K562 (cell line): ENCODE measurements around the gene IPO8. TPM values are rescaled to one million over a fixed set of nuclear protein-coding genes. Genes with fewer than 3 reads are reported as not detected.

Experiments
- E2F1 ChIP-seq: sonication (generic); formaldehyde crosslinking; IDR thresholded peaks from 2 replicates; pipeline ENCODE4 v1.8.1; 2023; ENCODE audit warnings: mild to moderate bottlenecking, missing genetic modification reagents, moderate library complexity
- E2F4 ChIP-seq: sonication (generic); formaldehyde crosslinking; IDR thresholded peaks from 2 replicates; pipeline ENCODE4 v1.8.0; 2022; ENCODE audit warnings: mild to moderate bottlenecking, low read depth, missing genetic modification reagents
- E2F8 ChIP-seq: fragments of 450-650 bp; IDR thresholded peaks from 2 replicates; pipeline ENCODE4 v1.7.1; 2018; ENCODE audit warnings: mild to moderate bottlenecking, low read depth; ENCODE audit not compliant: partially characterized antibody
- ETV1 ChIP-seq: fragments of 450-650 bp; conservative IDR thresholded peaks from 2 replicates; pipeline ENCODE4 v1.6.1; 2016; ENCODE audit warnings: missing genetic modification characterization, control low read depth, low read depth, missing compliant biosample characterization
- GABPA ChIP-seq: fragments of 200-800 bp; sonication (Bioruptor generic); conservative IDR thresholded peaks from 2 replicates; pipeline ENCODE4 v1.6.1; 2016; ENCODE audit warnings: low read depth, missing genetic modification characterization, missing compliant biosample characterization
- NR2C2 ChIP-seq, 2 experiments: fragments of 200-800 bp in 1 of 2; sonication (Bioruptor generic) in 1 of 2; sonication (generic) in 1 of 2; formaldehyde crosslinking in 1 of 2; IDR thresholded peaks; 2 replicates each; pipeline versions ENCODE4 v1.6.1 to v1.8.0; 2016 to 2022; ENCODE audit warnings: mild to moderate bottlenecking in 1 of 2, missing compliant biosample characterization in 1 of 2, missing genetic modification characterization in 1 of 2, missing genetic modification reagents in 1 of 2
- RFX5 ChIP-seq: IDR thresholded peaks from 2 replicates; pipeline ENCODE4 v1.6.1; 2011; ENCODE audit warnings: low read depth, mild to moderate bottlenecking, improper control_type of control experiment, low read length
- ZBTB40 ChIP-seq, 2 experiments: fragments of 450-650 bp in 1 of 2; sonication (generic) in 1 of 2; formaldehyde crosslinking in 1 of 2; IDR thresholded peaks; 2 replicates each; pipeline versions ENCODE4 v1.7.1 to v1.9.0; 2016 to 2022; ENCODE audit warnings: inconsistent platforms in 1 of 2, mild to moderate bottlenecking in 1 of 2, missing genetic modification reagents in 1 of 2
- ZNF24 ChIP-seq: fragments of 450-650 bp; IDR thresholded peaks from 2 replicates; pipeline ENCODE4 v1.6.1; 2016
- ZNF668 ChIP-seq: fragments of 250-450 bp; sonication (Bioruptor Pico); IDR thresholded peaks from 2 replicates; pipeline ENCODE4 v1.8.0; 2022; ENCODE audit warnings: mild to moderate bottlenecking, inconsistent platforms
- polyA plus RNA-seq, 8 experiments: library from polyadenylated mRNA; depleted of rRNA in 4 of 8; stranded (reverse) in 5 of 8; unstranded in 3 of 8; fragments of >200 nt; fragmentation: Nextera tagmentation in 2 of 8; fragmentation: Illumina TruSeq in 1 of 8; extraction: Ambion mirVana in 2 of 8; extraction: Trizol in 1 of 8; gene quantifications; 2 replicates each; pipeline versions ENCODE4 v1.2.1 to v1.2.3, GENCODE V29; 2011 to 2014; ENCODE audit warnings: inconsistent platforms in 1 of 8, missing spikeins in 1 of 8
- total RNA-seq, 7 experiments: library from RNA; depleted of rRNA in 6 of 7; stranded (reverse); fragments of >200 nt in 6 of 7; fragmentation: Illumina TruSeq in 2 of 7; extraction: Trizol in 2 of 7; gene quantifications; 2 replicates each; pipeline versions ENCODE4 v1.2.1 to v1.2.3, GENCODE V29; 2011 to 2021; ENCODE audit warnings: low replicate concordance in 1 of 7

Gene IPO8
- total and polyA plus RNA-seq, 9 of the 15 experiments (the other 6 are each of a cell fraction or from before 2014, with no cell fraction given) = 6.5 to 39.6 (median 24.7) TPM

- no peak for TF ChIP-seq E2F4
- TF ChIP-seq ZNF668 (CRISPR knock-in tag) = no peak
- no peak for TF ChIP-seq NR2C2 (CRISPR knock-in tag; IDR thresholded peaks at IDR 0.05)
- TF ChIP-seq NR2C2 (tag; IDR thresholded peaks at IDR 0.05) = peak; percentile 42; the same call in 1 of the 2 replicates
- peak; percentile 93 for TF ChIP-seq ZNF24
- TF ChIP-seq ETV1 (tag) = 0 out of 2 replicates have a peak, but pooled peaks have one; percentile 3
- no peak for TF ChIP-seq E2F8
- TF ChIP-seq RFX5 = no peak
- TF ChIP-seq ZBTB40 (IDR thresholded peaks at IDR 0.05) = 0 out of 2 replicates have a peak, but pooled peaks have one; percentile 8
- no peak for TF ChIP-seq ZBTB40 (CRISPR knock-in tag; IDR thresholded peaks at IDR 0.05)
- peak; percentile 45; the same call in 1 of the 2 replicates for TF ChIP-seq E2F1 (CRISPR knock-in tag)
- peak; percentile 70 for TF ChIP-seq GABPA (tag)
Measured at GRCh38 chr12:30696103-30696408, 387 bp upstream of the IPO8 start (continued).
